IPS-15b (cell line): ENCODE measurements around the gene RPGR.
A peak's percentile ranks its signal among the peaks of the same experiment; 100 is the strongest.

Experiments used
- H3K27me3 ChIP-seq: one replicate; pipeline ENCODE4 v1.6.1; 2013; ENCODE audit warnings: low read length; ENCODE audit not compliant: control insufficient read depth, insufficient read depth
- H3K36me3 ChIP-seq: one replicate; pipeline ENCODE4 v1.6.1; 2013; ENCODE audit warnings: low read length; ENCODE audit not compliant: control insufficient read depth, insufficient read depth
- H3K4me1 ChIP-seq: one replicate; pipeline ENCODE4 v1.6.1; 2013; ENCODE audit warnings: mild to moderate bottlenecking, low read length; ENCODE audit not compliant: control insufficient read depth, insufficient read depth
- H3K4me3 ChIP-seq: one replicate; pipeline ENCODE4 v1.5.1; 2013; ENCODE audit warnings: low read depth, low read length
- H3K9ac ChIP-seq: one replicate; pipeline ENCODE4 v1.6.1; 2013; ENCODE audit warnings: low read depth, mild to moderate bottlenecking, low read length
- H3K9me3 ChIP-seq: one replicate; pipeline ENCODE4 v1.6.1; 2013; ENCODE audit warnings: mild to moderate bottlenecking, low read length; ENCODE audit not compliant: control insufficient read depth, insufficient read depth

Gene RPGR

GRCh38 chrX:38327007-38327774 lies at the start of gene RPGR:
RPGR (minus strand) TSS chrX:38327509; CDS start chrX:38327367, 142 bp downstream.
- H3K4me1 ChIP-seq: no peaks in the 10 kb centered on the region
- no peaks in the 10 kb centered on the region for H3K9me3 ChIP-seq
- no peaks in the 10 kb centered on the region for H3K27me3 ChIP-seq
- H3K4me3 ChIP-seq: peak within 1 kb of the TSS; percentile 60
- no peaks in the 10 kb centered on the region for H3K36me3 ChIP-seq
- H3K9ac ChIP-seq: no peak within 1 kb of the TSS

DNA sequence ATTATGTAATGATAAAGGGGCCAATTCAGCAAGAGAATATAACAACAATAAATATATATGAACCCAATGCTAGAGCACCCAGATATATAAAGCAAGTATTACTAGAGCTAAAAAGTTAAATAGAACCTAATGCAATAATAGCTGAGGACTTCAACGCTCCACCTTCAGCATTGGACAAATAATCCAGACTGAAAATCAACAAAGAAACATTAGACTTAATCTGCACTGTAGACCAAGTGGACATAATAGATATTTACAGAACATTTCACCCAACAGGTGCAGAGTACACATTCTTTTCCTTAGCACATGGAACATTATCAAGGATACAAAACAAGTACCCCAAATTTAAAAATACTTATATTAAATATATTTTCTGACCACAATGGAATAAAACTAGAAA lies 49.4 kb upstream of the RPGR start:
- Histone ChIP-seq H3K4me3 (no peak overlapping the region), H3K9ac (no peak overlapping the region), H3K27me3 (no peaks in the 10 kb centered on the region), H3K4me1 (no peaks in the 10 kb centered on the region), H3K36me3 (no peaks in the 10 kb centered on the region), H3K9me3 (no peaks in the 10 kb centered on the region)

DNA sequence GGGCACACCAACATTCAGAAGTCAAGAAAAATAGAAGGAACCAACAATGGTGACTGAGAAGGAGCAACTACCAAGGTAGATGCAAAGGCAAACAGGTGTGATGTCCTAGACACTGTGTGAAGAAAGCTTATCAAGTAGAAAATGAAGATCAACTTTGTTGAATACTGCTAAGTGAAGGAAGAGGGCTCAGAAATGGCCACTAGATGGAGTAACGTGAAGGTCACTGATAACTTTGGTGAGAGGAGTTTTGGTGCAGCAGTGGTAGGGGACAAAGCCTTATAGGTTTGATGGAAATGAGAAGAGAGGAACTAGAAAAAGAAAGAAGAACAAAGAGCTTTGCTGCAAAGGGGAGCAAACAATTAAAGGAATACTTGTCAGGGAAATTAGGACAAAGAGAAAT lies 48.6 kb upstream of the RPGR start:
- Histone ChIP-seq H3K9ac (no peak overlapping the region), H3K27me3 (no peaks in the 10 kb centered on the region), H3K9me3 (no peaks in the 10 kb centered on the region), H3K4me1 (no peaks in the 10 kb centered on the region), H3K4me3 (no peak overlapping the region), H3K36me3 (no peaks in the 10 kb centered on the region)

DNA sequence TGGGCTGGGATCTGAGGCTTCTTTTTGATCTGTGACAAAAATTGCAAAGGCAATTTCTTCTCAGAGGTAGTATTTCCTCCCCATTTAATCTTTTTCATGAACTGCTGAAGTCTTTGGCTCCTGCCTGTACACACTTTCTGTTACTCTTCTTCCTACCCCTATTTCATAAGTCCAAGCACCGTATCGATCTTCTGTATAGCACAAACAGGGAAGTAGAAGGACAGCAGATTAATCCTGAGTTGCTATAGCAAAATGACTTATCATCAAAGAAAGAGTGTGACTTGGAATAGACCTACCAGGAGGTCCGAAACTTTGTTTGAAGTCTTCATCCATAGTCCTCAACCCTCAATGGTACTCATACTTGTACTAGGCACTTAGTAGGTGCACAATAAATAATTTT lies 47.1 kb upstream of the RPGR start:
- Histone ChIP-seq H3K4me3 (no peak overlapping the region), H3K9ac (no peak overlapping the region), H3K27me3 (no peaks in the 10 kb centered on the region), H3K36me3 (no peaks in the 10 kb centered on the region), H3K4me1 (no peaks in the 10 kb centered on the region), H3K9me3 (no peaks in the 10 kb centered on the region)

DNA sequence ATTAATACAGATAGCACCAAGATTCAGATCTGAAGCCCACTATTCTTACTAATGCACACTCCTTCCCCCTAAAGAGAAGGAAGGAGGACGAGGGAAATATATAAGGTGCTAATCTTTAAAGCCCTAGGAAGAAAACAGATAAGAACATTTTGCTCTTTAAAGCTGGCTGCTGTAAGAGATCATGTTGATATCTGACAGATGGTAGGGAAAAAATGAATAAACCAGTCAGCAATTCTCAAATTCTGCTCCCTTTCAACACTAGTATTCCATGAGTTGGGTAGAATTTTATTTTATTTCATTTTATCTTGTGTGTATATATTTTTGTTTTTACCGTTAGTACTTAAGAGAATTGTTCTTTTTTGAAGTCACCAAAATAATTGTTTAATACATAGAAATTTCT lies 44.3 kb upstream of the RPGR start:
- H3K27me3 ChIP-seq: no peaks in the 10 kb centered on the region

DNA sequence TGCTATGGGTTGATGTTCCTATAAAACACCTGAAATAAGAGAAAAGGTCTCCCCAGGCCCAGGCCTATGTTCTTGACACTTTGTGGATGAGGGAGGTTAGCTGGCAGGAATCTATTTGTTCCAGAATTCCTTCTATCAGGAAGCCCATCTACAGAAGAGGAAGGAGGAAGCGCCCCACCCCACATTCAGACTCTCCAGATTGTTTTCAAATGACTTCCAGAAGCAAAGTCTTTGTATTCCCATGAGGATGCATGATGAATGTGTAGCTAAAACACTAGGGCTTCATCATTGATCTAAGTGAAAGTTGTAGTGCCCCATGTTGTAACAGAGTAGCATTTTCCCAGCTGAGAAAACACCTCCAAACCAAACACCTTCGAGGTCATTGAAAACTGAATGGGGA lies 41.5 kb upstream of the RPGR start:
- H3K4me3 ChIP-seq: no peak overlapping the region
- no peaks in the 10 kb centered on the region for H3K4me1 ChIP-seq
- no peaks in the 10 kb centered on the region for H3K27me3 ChIP-seq
- H3K9me3 ChIP-seq: no peaks in the 10 kb centered on the region
- H3K36me3 ChIP-seq: no peaks in the 10 kb centered on the region
- no peak overlapping the region for H3K9ac ChIP-seq

More for the DNA sequence above, 44.3 kb upstream of the RPGR start:
- Histone ChIP-seq H3K36me3 (no peaks in the 10 kb centered on the region), H3K4me1 (no peaks in the 10 kb centered on the region), H3K4me3 (no peak overlapping the region), H3K9me3 (no peaks in the 10 kb centered on the region), H3K9ac (no peak overlapping the region)

DNA sequence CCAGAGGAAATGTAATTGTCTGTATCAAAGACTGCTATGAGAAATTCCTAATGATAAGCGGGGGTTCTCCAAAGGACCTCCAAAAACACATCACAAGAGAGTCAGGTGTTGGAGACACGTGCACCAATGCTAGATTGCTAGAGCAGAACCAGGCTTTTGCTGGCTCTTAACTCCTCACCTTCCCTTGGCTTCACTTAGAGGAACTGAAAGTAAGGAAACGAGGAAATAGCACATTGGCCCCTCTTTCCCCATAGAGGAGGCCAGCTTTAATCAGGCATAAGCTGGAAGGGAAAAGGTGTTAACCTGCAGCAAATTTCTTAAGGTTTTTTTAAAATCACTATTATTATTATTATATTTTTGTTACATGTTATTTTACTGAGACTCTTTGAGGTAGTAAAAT lies 38.6 kb upstream of the RPGR start:
- Histone ChIP-seq H3K4me1 (no peaks in the 10 kb centered on the region), H3K27me3 (no peaks in the 10 kb centered on the region), H3K4me3 (no peak overlapping the region), H3K36me3 (no peaks in the 10 kb centered on the region), H3K9ac (no peak overlapping the region), H3K9me3 (no peaks in the 10 kb centered on the region)

- Histone ChIP-seq H3K9ac (no peak overlapping the region), H3K4me1 (no peaks in the 10 kb centered on the region), H3K27me3 (no peaks in the 10 kb centered on the region), H3K36me3 (no peaks in the 10 kb centered on the region), H3K4me3 (no peak overlapping the region), H3K9me3 (no peaks in the 10 kb centered on the region)
These were observed 35.7 kb upstream of the RPGR start for GRCh38 chrX:38363046-38363445.

- Histone ChIP-seq H3K9me3 (no peaks in the 10 kb centered on the region), H3K36me3 (no peaks in the 10 kb centered on the region), H3K4me1 (no peaks in the 10 kb centered on the region), H3K27me3 (no peaks in the 10 kb centered on the region), H3K9ac (no peak overlapping the region), H3K4me3 (no peak overlapping the region)
These were observed 30.7 kb upstream of the RPGR start for GRCh38 chrX:38357747-38358673.

DNA sequence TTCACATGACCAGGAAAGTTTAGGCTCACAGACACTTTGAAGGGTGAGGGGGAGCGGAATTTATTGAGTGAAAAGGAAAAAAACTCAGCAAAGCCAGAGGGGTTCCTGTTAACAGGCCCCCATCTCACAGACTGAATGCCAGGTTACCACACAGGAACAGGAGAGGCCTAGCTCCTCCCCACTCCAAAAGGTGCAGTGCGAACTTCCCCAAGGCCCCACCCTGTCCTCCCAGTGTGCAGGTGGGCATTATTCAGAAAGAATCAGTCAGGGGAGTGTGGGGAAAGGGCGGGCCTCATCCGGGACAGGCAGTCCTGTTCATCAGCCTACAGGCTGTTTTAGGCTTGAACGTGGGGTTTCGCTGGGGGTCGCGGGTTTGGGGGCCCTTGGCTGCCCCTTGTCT lies 29.1 kb upstream of the RPGR start:
- Histone ChIP-seq H3K9ac (no peak overlapping the region), H3K27me3 (no peaks in the 10 kb centered on the region), H3K4me1 (no peaks in the 10 kb centered on the region), H3K9me3 (no peaks in the 10 kb centered on the region), H3K36me3 (no peaks in the 10 kb centered on the region), H3K4me3 (no peak overlapping the region)

DNA sequence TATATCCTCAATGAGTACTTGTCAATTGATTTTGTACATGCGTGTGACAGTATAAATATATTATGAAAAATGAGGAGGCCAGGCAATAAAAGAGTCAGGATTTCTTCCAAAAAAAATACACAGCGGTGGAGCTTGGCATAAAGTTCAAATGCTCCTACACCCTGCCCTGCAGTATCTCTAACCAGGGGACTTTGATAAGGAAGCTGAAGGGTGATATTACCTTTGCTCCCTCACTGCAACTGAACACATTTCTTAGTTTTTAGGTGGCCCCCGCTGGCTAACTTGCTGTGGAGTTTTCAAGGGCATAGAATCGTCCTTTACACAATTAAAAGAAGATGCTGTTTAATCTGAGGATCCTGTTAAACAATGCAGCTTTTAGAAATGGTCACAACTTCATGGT lies 25.1 kb upstream of the RPGR start, which contains the start of gene OTC:
Gene OTC, plus strand, starts transcription at position 243 of the 400 bp plus-strand sequence. Its CDS starts 93 bp downstream, at position 336.
- H3K36me3 ChIP-seq: no peaks in the 10 kb centered on the region
- no peak within 1 kb of the TSS for H3K9ac ChIP-seq
- no peaks in the 10 kb centered on the region for H3K27me3 ChIP-seq
- H3K9me3 ChIP-seq: no peaks in the 10 kb centered on the region
- no peaks in the 10 kb centered on the region for H3K4me1 ChIP-seq
- H3K4me3 ChIP-seq: no peak within 1 kb of the TSS

DNA sequence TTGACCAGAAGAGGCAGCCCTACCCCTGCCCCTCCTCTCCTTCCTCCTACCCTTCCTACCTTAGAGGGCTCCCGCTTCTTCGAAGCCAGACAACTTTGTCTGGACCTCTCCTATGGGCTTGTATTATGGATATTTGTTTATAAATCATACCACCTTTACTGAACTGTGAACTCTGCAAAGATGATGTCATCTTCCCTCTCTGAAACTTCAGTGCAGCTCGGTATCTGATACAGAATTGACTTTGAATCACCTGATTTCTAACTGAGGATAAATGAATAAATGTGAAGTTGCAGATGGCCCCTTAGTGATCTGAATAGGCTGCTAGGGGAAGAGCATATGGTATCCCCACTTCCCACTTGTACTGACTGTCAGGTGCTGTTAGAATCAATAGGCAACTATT lies 24.0 kb upstream of the RPGR start:
- H3K4me1 ChIP-seq: no peaks in the 10 kb centered on the region

More for the DNA sequence above, 24.0 kb upstream of the RPGR start:
- Histone ChIP-seq H3K9ac (no peak overlapping the region), H3K9me3 (no peaks in the 10 kb centered on the region), H3K4me3 (no peak overlapping the region), H3K36me3 (no peaks in the 10 kb centered on the region), H3K27me3 (no peaks in the 10 kb centered on the region)
